Epidermal melanocyte (primary cell): ENCODE measurements around the gene EIF4A3.

Source experiments
- DNase-seq: peaks from one replicate; pipeline ENCODE4 v3.0.0; 2011; ENCODE audit warnings: low spot score; ENCODE audit not compliant: insufficient read length

EIF4A3 gene

DNA sequence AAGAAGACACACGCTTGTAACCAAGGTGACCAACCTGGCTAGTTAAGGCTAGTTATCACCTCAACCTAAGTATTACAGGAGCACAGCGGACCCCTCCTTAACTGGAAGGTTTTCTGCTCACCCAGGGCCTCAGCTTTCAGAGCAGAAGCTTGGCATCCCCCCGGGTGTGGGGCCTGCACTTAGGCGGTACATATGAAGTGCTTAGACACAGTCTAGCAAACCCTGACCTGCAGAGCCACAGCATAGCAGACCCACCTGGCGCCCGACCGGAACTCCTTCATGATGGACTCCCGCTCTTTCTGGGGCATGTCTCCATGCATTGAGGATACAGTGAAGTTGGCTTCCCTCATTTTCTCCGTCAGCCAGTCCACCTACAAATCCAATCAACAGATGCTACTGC, 9.8 kb downstream of the EIF4A3 start:
- DNase-seq: no peak

GRCh38 chr17:80133626-80133970, 13.3 kb downstream of the EIF4A3 start:
- no peak for DNase-seq

DNA sequence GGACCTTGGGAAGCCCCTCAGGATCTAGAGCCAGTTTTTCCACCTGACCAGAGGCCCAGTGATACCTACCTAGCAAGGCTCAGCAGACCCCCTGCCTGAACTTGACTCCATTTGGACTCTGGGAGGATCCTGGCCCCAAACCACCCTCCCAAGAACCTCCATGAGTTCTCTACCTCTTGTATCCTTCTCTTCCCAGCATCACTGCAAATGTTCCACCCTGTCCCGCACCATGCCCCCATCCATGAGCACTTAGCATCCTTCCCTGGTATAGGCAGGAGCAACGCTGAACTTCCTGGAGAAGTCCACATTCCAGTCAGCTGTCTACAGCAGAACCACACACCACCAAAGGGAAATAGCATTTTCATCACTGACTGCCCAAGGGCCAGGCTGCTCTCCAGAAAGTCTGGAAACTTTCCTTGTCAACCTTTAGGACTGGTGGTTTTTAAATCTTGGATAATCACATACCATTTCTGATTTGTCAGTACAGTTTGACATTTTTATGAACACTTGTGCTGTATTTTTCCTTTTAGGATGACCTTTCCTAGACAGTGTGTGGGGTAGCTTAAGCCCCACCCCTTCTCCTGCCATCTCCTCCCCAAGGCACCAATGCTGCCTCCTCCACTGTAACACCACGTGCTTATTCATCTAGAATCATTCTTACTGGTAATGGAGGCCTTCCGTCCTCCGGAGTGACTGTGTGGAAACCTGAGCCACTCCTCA, 13.9 kb downstream of the EIF4A3 start:
- no peak for DNase-seq

- no peak for DNase-seq
These were observed 15.9 kb downstream of the EIF4A3 start for GRCh38 chr17:80130992-80131391.

- no peak for DNase-seq
These were observed 17.8 kb downstream of the EIF4A3 start for GRCh38 chr17:80129006-80129565.

GRCh38 chr17:80126449-80126715, 20.5 kb downstream of the EIF4A3 start:
- DNase-seq: no peak

DNA sequence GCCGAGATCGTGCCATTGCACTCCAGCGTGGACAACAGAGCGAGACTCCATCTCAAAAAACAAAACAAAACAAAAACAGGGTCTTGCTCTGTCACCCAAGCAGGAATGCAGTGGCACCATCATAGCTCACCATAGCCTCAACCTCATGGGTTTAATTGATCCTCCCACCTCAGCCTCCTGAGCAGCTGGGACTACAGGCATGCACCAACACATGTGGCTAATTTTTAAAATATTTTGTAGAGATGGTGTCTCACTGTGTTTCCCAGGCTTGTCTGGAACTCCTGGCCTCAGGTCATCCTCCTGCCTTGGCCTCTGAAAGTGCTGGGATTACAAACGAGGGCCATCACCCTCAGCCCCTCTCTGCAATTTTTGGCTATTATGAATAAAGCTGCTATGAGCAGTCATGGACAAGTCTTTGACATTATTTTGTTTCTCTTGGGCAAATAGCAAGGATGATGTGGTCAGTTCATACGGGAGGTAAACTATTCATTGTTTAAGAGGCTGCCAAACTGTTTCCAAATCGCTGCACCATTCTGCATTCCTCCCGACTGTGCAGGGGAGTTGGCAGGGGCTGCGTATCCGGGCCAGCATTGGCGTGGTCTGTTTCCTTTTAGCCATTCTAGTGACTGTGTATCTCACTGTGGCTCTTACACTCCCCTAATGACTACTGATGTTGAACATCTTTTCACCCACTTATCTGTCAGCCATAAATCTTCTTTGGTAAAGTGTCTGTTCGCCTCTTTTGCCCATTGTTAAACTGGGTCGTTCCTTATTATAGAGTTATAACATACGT, 21.1 kb downstream of the EIF4A3 start:
- DNase-seq: no peak

- DNase-seq: no peak
These were observed 22.5 kb downstream of the EIF4A3 start for GRCh38 chr17:80124351-80124981.

DNA sequence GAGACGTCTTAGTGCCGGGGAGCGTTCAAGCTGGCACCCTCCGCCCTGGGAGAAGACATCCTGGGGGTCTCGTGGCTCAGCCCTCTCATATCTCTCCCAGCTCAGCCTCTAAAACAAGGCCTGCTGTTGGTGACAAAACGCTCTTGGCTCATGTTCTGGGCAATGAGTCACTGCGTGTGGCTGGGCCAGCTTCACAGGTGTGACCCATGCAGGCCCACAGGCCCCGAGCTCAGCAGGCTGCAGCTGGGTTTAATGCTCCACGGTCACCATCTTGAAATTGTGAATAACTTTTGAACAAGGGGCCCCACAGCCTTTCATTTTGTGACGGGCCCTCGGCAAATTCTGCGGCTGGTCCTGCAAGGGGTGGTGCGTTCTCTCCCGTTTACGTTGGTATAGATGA, 23.1 kb downstream of the EIF4A3 start:
- DNase-seq: no peak

GRCh38 chr17:80122926-80123505, 23.9 kb downstream of the EIF4A3 start:
- no peak for DNase-seq

- DNase-seq: no peak
These were observed 24.8 kb downstream of the EIF4A3 start for GRCh38 chr17:80122026-80122575.

- no peak for DNase-seq
These were observed 27.1 kb downstream of the EIF4A3 start for GRCh38 chr17:80119839-80120238.

- no peak for DNase-seq
These were observed 27.6 kb downstream of the EIF4A3 start for GRCh38 chr17:80119271-80119791.

DNA sequence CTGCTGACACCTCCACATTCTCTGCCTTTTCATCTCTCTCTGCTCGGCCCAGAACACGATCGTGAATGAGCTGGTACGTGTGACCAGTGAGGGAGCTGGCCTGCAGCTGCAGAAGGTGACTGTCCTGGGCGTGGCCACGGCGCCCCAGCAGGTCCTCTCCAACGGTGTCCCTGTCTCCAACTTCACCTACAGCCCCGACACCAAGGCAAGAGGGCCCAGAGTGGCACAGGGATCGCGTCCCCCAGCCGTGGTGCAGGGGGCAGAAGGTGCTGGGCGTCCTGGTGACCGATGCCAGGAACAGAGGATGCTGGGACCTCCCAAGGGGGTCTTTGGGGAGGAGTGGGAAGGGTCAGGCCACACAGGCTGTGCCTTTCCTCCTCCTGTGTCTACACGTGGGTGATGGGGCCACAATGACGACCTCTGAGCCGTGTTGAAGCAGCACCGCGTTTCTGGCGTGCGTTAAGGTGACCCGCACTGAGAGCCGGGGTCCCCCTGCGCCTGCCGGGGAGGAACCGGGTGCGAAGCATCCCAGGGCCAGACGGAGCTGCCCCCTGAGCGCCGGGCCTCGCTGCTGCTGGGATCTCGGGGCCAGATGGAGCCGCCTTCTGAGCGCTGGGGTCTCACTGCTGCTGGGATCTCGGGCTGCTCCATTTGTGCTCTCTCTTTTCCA, 28.2 kb downstream of the EIF4A3 start:
- DNase-seq: no peak

DNA sequence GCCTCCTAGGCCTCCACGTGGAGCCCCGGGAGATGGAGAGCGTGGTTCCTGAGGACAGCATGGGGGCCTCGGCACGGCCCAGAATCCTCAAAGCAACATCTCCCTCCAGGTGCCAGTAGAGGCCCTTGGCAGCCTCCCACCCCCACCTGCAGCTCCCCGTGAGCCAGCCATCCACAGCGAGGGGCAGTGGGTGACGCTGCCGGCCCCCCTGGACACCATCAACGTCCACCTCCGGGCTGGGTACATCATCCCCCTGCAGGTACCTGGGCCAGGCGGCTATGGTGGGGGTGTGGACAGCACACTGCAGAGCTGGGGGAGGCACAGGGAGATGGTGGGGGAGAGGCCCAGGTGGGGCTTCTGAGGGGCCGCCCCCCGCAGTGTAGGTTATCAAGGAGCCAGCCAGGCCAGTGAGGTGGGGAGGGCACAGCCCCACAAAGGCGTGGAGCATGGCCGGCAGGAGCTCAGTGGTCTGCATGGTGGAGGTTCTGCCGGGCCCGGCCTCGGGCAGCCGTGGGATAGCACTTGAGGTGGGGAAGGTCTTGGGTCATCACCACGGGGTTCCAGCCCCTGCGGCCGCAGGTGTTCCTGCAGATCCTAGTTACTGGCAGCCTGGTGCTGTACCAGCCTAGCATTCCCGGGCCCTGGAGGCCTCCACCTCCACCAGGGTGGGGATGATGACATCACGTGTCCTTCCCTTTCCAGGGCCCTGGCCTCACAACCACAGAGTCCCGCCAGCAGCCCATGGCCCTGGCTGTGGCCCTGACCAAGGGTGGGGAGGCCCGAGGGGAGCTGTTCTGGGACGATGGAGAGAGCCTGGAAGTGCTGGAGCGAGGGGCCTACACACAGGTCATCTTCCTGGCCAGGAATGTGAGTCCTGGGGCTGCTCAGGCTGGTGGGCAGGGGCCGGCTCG, 29.2 kb downstream of the EIF4A3 start:
- no peak for DNase-seq

- no peak for DNase-seq
These were observed 30.0 kb downstream of the EIF4A3 start for GRCh38 chr17:80116921-80117380.

- no peak for DNase-seq
These were observed 30.5 kb downstream of the EIF4A3 start for GRCh38 chr17:80116276-80116920.

GRCh38 chr17:80115159-80115558, 31.8 kb downstream of the EIF4A3 start:
- DNase-seq: no peak

DNA sequence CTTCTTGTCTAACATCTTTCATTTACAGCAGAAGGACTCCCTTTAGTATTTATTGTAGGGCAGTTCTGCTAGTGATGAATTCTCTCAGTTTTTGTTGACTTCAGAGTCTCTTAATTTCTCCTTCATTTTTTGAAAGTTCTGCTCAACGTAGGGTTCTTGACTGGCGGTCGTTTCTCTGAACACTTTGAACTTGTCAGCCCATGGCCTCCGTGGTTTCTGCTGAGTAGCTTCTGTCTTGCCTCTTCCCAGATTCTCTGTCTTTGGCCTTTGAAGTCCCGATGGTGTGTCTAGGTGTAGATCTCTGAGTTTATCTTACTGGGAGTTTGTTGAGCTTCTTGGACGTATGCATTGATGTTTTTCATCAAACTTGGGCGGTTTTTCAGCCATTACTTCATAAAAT, 32.2 kb downstream of the EIF4A3 start:
- DNase-seq: no peak
